Right hindlimb (tissue), 1 donor: Measurements from ENCODE around the gene LKAAEAR1.

Source experiments
- DNase-seq: peaks from one replicate; pipeline ENCODE4 v3.0.0-alpha.2; 2018

The LKAAEAR1 gene

GRCh38 chr20:64035066-64035932 is 48.9 kb downstream of the LKAAEAR1 start:
- DNase-seq = no peak

GRCh38 chr20:64033981-64034493 is 50.2 kb downstream of the LKAAEAR1 start:
- DNase-seq = no peak
